NCI-H69 (cell line): Measurements from ENCODE around the gene HLA-DMA.
"Not testable (repeated sequence)": the region's sequence is repeated elsewhere in the genome, so short reads cannot be mapped to it uniquely, and the experiment has no call there.

Experiments used
- DNase-seq: peaks from one replicate; lab custom pipeline; 2025; lab: John Stamatoyannopoulos, UW

The HLA-DMA gene

GRCh38 chr6:32954986-32955802 is 2.3 kb upstream of the HLA-DMA start:
- DNase-seq = peak; percentile 63

- DNase-seq = no peak
These were observed 1.4 kb upstream of the HLA-DMA start for GRCh38 chr6:32954267-32954666.

GRCh38 chr6:32953775-32954174 is 878 bp upstream of the HLA-DMA start:
- DNase-seq = no peak

GRCh38 chr6:32950449-32950848 is 2.4 kb downstream of the HLA-DMA start:
- no peak for DNase-seq

GRCh38 chr6:32950010-32950409 is 2.9 kb downstream of the HLA-DMA start:
- no peak for DNase-seq

GRCh38 chr6:32949113-32949512 is 3.8 kb downstream of the HLA-DMA start:
- no peak for DNase-seq

- peak; percentile 71 for DNase-seq
These were observed 5.1 kb downstream of the HLA-DMA start for GRCh38 chr6:32947552-32948465.

GRCh38 chr6:32946893-32947292 is 6.0 kb downstream of the HLA-DMA start:
- DNase-seq = no peak

GRCh38 chr6:32945953-32946352 is 6.9 kb downstream of the HLA-DMA start:
- DNase-seq = no peak

- no peak for DNase-seq
These were observed 7.7 kb downstream of the HLA-DMA start for GRCh38 chr6:32945108-32945760.

- no peak for DNase-seq
These were observed 8.8 kb downstream of the HLA-DMA start for GRCh38 chr6:32943864-32944649.

- DNase-seq = not testable (repeated sequence)
These were observed 10.3 kb downstream of the HLA-DMA start for GRCh38 chr6:32942555-32943123.

GRCh38 chr6:32941214-32941768 is 11.6 kb downstream of the HLA-DMA start:
- peak; percentile 56 for DNase-seq

- peak; percentile 30 for DNase-seq
These were observed 12.2 kb downstream of the HLA-DMA start, which contains the start of gene HLA-DMB for GRCh38 chr6:32940656-32941213. Gene HLA-DMB (minus strand): TSS chr6:32941028. CDS start chr6:32940807, 221 bp downstream.

- DNase-seq = no peak
These were observed 14.4 kb downstream of the HLA-DMA start for GRCh38 chr6:32938494-32938893.

GRCh38 chr6:32937230-32937633 is 15.7 kb downstream of the HLA-DMA start:
- no peak for DNase-seq

- DNase-seq = no peak
These were observed 16.4 kb downstream of the HLA-DMA start for GRCh38 chr6:32936239-32937152.

GRCh38 chr6:32935551-32936238 is 17.2 kb downstream of the HLA-DMA start:
- no peak for DNase-seq

GRCh38 chr6:32933661-32934085 is 19.2 kb downstream of the HLA-DMA start:
- peak; percentile 79 for DNase-seq
